PC-9 (cell line): ENCODE results near the gene SCRT2. TPM values are rescaled to one million over a fixed set of nuclear protein-coding genes. Genes with fewer than 3 reads are reported as not detected.

Source experiments
- BruUV-seq: library from RNA; stranded (reverse); fragments of 400-500 nt; replicated peaks from 2 replicates; lab custom pipeline; 2021; lab: Mats Ljungman, UMichigan
- CTCF ChIA-PET: fragments of 300-600 bp; sonication (Branson Sonifier 250); formaldehyde crosslinking; loops from one replicate; lab custom pipeline; 2022; ENCODE audit warnings: antibody characterized with exemption; lab: Charles Lee
- POLR2A ChIA-PET: fragments of 300-600 bp; sonication (Branson Sonifier 250); formaldehyde crosslinking; loops from one replicate; lab custom pipeline; 2022; ENCODE audit warnings: antibody characterized with exemption; ENCODE audit not compliant: unreplicated experiment; lab: Charles Lee
- DNase-seq, 2 experiments: peaks; one replicate each; pipeline versions ENCODE4 v3.0.0 to v3.0.0-alpha.2; 2015 to 2022; ENCODE audit warnings: mixed read lengths in 1 of 2
- H2AFZ ChIP-seq: fragments of 200-600 bp; sonication (generic); 2 replicates; pipeline ENCODE4 v1.8.1; 2017; ENCODE audit warnings: antibody characterized with exemption
- H3F3A ChIP-seq: fragments of 200-600 bp; sonication (generic); 2 replicates; pipeline ENCODE4 v1.8.1; 2017; ENCODE audit warnings: antibody characterized with exemption, mild to moderate bottlenecking, low read depth; ENCODE audit not compliant: insufficient read depth
- H3K27ac ChIP-seq: fragments of 200-600 bp; sonication (generic); 2 replicates; pipeline ENCODE4 v1.6.1; 2016; ENCODE audit warnings: mixed run types
- H3K27me3 ChIP-seq: fragments of 200-600 bp; sonication (generic); 2 replicates; pipeline ENCODE4 v1.6.1; 2016; ENCODE audit warnings: low read depth, mixed run types; ENCODE audit not compliant: insufficient read depth
- H3K36me3 ChIP-seq: fragments of 200-600 bp; sonication (generic); 2 replicates; pipeline ENCODE4 v1.6.1; 2016; ENCODE audit warnings: low read depth, mixed run types
- H3K4me1 ChIP-seq: fragments of 200-600 bp; sonication (generic); replicated peaks from 2 replicates; pipeline ENCODE4 v1.6.1; 2016; ENCODE audit warnings: mixed run types; ENCODE audit not compliant: insufficient read depth
- H3K4me2 ChIP-seq: fragments of 200-600 bp; sonication (generic); 2 replicates; pipeline ENCODE4 v1.6.1; 2017; ENCODE audit warnings: mixed run types
- H3K4me3 ChIP-seq: fragments of 200-600 bp; sonication (generic); 2 replicates; pipeline ENCODE4 v1.6.1; 2016; ENCODE audit warnings: mixed run types
- H3K79me2 ChIP-seq: fragments of 200-600 bp; sonication (generic); 2 replicates; pipeline ENCODE4 v1.6.1; 2017; ENCODE audit warnings: low read depth, mixed run types
- H3K9me2 ChIP-seq: fragments of 200-600 bp; sonication (generic); 2 replicates; pipeline ENCODE4 v1.8.1; 2017; ENCODE audit warnings: mild to moderate bottlenecking; ENCODE audit not compliant: insufficient read depth
- H3K9me3 ChIP-seq: fragments of 200-600 bp; sonication (generic); 2 replicates; pipeline ENCODE4 v1.8.1; 2016; ENCODE audit warnings: low read depth; ENCODE audit not compliant: insufficient read depth
- H4K20me1 ChIP-seq: fragments of 200-600 bp; sonication (generic); 2 replicates; pipeline ENCODE4 v1.8.1; 2017; ENCODE audit not compliant: insufficient read depth
- CTCF ChIP-seq: fragments of 200-600 bp; sonication (generic); conservative IDR thresholded peaks from 2 replicates; pipeline ENCODE4 v1.6.1; 2017; ENCODE audit warnings: mixed run types, antibody characterized with exemption, mild to moderate bottlenecking, moderate library complexity
- EZH2 ChIP-seq: fragments of 200-600 bp; sonication (generic); IDR thresholded peaks from 2 replicates; pipeline ENCODE4 v1.8.0; 2017; ENCODE audit warnings: antibody characterized with exemption, low read depth
- intact Hi-C: fragments of 100-400 bp; cut with micrococcal nuclease; formaldehyde crosslinking; loops from one replicate; pipeline ENCODE4 v1.10.0; 2022; ENCODE audit not compliant: unreplicated experiment
- total RNA-seq: library from RNA; stranded (reverse); gene quantifications from 2 replicates; pipeline ENCODE4 v1.2.3, GENCODE V29; 2021

The SCRT2 gene
- total RNA-seq, 1 experiment from 2014 or later, result not detected

DNA sequence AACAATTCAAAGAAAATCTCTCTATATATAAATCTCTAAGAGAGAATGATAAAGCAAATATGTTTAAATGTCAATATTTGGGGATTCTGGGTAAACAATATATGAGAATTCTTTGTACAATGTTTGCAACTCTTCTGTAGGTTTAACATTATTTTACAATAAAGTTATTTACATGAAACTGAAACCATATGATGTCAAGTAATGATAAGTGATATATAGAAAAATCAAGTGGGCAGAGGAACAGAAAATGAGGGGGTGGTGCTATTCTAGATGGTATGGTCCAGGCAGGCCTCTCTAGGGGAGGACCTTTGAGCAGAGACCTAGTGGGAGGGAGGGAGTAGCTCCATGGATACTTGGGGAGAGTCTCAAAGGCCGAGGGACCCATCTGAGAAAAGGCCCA is 16.4 kb upstream of the SCRT2 start:
- H3K4me1 ChIP-seq, result no peaks in the 10 kb centered on the region
- H3K36me3 ChIP-seq, result no peaks in the 10 kb centered on the region
- H3K4me2 ChIP-seq, result no peak overlapping the region
- POLR2A ChIA-PET, result no interaction called here
- H3K4me3 ChIP-seq, result no peak overlapping the region
- no peak overlapping the region for H2AFZ ChIP-seq
- no peaks in the 10 kb centered on the region; the same call in 1 of the 2 replicates for H4K20me1 ChIP-seq
- no peaks in the 10 kb centered on the region for H3K9me2 ChIP-seq
- CTCF ChIA-PET, result interaction anchor here (0.5 kb wide), 1 partner anchor 48 kb away, joined by 3 read pairs; no protein-coding TSS in a partner anchor
- BruUV-seq, result no TSS peak
- no peaks in the 10 kb centered on the region for H3K9me3 ChIP-seq
- DNase-seq, result peak in 1 of 2 experiments; percentile 17
- no peaks in the 10 kb centered on the region for H3F3A ChIP-seq
- TF ChIP-seq CTCF (no peak), EZH2 (no peak)
- no peaks in the 10 kb centered on the region for H3K79me2 ChIP-seq
- peaks cover 95% of the 10 kb centered on the region for H3K27me3 ChIP-seq
- H3K27ac ChIP-seq, result no peak overlapping the region
- intact Hi-C loops, result no loop called here

DNA sequence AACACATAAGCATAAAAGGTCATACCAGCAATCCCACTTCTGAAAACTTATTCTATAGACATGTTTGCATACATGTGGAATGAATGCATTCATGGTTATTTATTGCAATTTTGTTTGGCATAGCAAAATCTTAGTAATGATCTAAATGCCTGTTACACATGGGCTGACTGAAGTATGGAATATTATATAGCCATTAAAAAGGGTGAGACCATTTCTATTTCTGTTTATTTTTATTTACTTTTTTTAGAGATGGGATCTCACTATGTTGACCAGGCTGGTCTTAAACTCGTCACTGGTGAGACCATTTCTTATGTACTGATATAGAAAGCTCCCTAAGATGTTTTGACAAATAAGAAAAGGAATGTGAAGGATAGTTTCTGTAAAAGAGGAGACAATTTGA is 14.3 kb upstream of the SCRT2 start:
- Histone ChIP-seq H3K79me2 (no peaks in the 10 kb centered on the region), H3F3A (no peaks in the 10 kb centered on the region), H3K36me3 (no peaks in the 10 kb centered on the region), H3K4me2 (no peak overlapping the region), H3K9me3 (no peaks in the 10 kb centered on the region), H3K27me3 (peaks cover 93% of the 10 kb centered on the region), H3K4me3 (no peak overlapping the region), H3K27ac (no peak overlapping the region), H2AFZ (no peak overlapping the region), H3K4me1 (no peaks in the 10 kb centered on the region), H4K20me1 (no peaks in the 10 kb centered on the region; the same call in 1 of the 2 replicates), H3K9me2 (no peaks in the 10 kb centered on the region)
- no TSS peak for BruUV-seq
- DNase-seq, result peak in 1 of 2 experiments; percentile 8
- POLR2A ChIA-PET, result no interaction called here
- CTCF ChIA-PET, result no interaction called here
- intact Hi-C loops, result no loop called here
- TF ChIP-seq EZH2 (no peak), CTCF (no peak)

GRCh38 chr20:689348-689747 is 13.7 kb upstream of the SCRT2 start:
- H4K20me1 ChIP-seq, result no peaks in the 10 kb centered on the region; the same call in 1 of the 2 replicates
- ChIA-PET POLR2A (interaction anchor here (0.6 kb wide), 1 partner anchor 120 kb away, joined by 6 read pairs; no protein-coding TSS in a partner anchor), CTCF (no interaction called here)
- intact Hi-C loops, result no loop called here
- TF ChIP-seq EZH2 (no peak), CTCF (no peak)
- H3F3A ChIP-seq, result no peaks in the 10 kb centered on the region
- no peak overlapping the region for H3K27ac ChIP-seq
- no peaks in the 10 kb centered on the region for H3K9me3 ChIP-seq
- DNase-seq, result peak in 1 of 2 experiments; percentile 8
- H3K9me2 ChIP-seq, result no peaks in the 10 kb centered on the region
- no TSS peak for BruUV-seq
- H3K4me3 ChIP-seq, result no peak overlapping the region
- no peaks in the 10 kb centered on the region for H3K79me2 ChIP-seq
- H3K4me2 ChIP-seq, result no peak overlapping the region
- peaks cover 94% of the 10 kb centered on the region for H3K27me3 ChIP-seq
- no peaks in the 10 kb centered on the region for H3K36me3 ChIP-seq
- no peaks in the 10 kb centered on the region for H3K4me1 ChIP-seq
- H2AFZ ChIP-seq, result no peak overlapping the region
